Measurements from ENCODE around the gene PTPRZ1. TPM values are rescaled to one million over a fixed set of nuclear protein-coding genes. Genes with fewer than 3 reads are reported as not detected.

Gene PTPRZ1
- total RNA-seq, 4 donors from 2014 or later: 0.75 to 1.1 (median 0.98) TPM; not detected in 1

DNA sequence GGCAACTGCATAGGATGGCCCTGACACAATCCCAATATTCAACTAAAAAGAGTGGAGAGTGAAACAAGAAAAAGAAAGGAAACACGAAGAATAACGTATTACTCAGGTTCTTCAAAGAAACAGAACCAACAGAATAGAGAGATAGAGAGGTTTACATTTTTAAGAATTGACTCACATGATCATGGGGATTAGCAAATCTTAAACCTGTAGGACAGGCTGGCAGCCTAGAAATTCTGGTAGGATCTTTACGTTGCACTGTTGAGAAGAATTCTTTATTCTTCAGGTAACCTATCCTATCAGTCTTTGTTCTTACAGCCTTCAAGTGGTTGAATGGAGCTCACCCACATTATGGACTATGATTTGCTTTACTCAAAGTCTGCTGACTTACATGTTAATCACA lies 167.2 kb downstream of the PTPRZ1 start:
- TF ChIP-seq, protein P1, sequence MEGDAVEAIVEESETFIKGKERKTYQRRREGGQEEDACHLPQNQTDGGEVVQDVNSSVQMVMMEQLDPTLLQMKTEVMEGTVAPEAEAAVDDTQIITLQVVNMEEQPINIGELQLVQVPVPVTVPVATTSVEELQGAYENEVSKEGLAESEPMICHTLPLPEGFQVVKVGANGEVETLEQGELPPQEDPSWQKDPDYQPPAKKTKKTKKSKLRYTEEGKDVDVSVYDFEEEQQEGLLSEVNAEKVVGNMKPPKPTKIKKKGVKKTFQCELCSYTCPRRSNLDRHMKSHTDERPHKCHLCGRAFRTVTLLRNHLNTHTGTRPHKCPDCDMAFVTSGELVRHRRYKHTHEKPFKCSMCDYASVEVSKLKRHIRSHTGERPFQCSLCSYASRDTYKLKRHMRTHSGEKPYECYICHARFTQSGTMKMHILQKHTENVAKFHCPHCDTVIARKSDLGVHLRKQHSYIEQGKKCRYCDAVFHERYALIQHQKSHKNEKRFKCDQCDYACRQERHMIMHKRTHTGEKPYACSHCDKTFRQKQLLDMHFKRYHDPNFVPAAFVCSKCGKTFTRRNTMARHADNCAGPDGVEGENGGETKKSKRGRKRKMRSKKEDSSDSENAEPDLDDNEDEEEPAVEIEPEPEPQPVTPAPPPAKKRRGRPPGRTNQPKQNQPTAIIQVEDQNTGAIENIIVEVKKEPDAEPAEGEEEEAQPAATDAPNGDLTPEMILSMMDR (IDR thresholded peaks at IDR 0.05; ENCODE audit: low read depth): no peak

DNA sequence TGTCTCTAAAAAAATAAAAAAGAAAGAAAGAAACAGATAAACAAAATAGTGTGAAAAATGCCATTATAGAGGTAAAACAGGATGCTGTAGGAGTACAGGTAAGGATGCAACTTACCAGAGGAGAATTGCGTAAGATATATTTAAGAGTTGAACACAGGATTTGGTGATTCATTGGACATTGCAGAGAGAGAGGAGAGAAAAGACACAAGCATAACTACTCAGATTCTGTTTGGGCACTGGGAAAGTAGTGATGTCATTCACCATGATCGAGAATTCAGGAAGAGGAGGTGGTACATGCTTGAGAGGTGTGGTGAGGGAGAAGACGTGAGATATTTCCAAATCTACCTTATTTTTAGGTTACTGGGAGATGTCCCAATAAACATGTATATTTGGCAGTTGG lies 173.4 kb downstream of the PTPRZ1 start:
- TF ChIP-seq, protein P1 (IDR thresholded peaks at IDR 0.05; ENCODE audit: low read depth): no peak

DNA sequence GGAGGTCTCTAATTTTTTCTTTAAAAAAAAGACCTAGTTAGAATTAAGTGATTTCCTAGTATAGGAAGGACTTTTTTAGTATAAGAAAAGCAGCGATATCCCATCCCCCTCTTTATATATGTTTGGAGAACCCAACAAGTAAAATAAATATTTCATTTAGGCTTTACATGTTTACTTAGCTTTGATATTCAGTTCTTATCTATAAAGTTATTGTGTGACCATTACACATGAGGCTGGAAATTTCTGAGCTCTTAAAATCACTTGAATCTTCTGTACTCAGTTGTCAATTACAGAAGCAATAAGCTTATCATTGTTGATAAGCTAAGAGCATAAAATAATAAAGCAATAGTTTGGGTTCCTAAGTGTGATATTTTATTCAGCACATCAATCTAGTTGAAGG lies 181.4 kb downstream of the PTPRZ1 start:
- TF ChIP-seq, protein P1 (IDR thresholded peaks at IDR 0.05; ENCODE audit: low read depth): no peak

DNA sequence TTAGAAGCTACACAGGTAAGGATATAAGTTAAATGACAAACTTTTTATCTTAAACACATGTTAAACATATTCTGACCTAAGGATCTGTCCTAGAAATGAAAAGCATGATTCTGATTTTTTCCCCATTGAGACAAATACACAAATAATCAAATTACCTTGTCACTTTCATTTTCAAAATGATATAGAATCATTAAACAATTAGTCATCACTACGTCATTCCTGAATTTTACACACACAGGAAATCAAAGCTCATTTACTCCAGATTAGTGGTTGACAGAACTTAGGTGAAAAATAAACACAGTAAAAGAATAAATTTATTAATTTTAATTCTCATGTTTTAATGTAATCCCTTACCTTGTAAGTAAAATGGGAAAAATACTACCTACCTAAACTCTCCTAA lies 182.1 kb downstream of the PTPRZ1 start:
- TF ChIP-seq, protein P1 (IDR thresholded peaks at IDR 0.05; ENCODE audit: low read depth): no peak

DNA sequence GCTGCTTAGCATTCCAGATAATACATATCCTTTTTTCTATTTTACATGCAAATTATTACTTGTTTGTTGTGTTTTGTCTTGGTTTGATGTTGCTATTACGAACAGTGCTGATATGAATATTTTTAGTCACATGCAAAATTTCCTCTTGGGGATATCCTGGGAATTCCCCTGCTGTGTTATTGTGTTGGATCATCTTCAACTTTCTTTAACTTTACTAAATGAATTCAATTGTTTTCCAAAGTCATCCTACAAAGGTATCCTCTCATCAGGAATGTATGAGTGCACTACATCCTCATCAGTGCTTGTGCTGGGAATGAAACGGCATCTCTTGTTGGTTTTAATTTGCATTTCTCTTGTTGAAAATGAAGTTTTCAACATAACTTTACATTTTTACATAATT lies 184.0 kb downstream of the PTPRZ1 start:
- TF ChIP-seq, protein P1 (IDR thresholded peaks at IDR 0.05; ENCODE audit: low read depth): no peak

DNA sequence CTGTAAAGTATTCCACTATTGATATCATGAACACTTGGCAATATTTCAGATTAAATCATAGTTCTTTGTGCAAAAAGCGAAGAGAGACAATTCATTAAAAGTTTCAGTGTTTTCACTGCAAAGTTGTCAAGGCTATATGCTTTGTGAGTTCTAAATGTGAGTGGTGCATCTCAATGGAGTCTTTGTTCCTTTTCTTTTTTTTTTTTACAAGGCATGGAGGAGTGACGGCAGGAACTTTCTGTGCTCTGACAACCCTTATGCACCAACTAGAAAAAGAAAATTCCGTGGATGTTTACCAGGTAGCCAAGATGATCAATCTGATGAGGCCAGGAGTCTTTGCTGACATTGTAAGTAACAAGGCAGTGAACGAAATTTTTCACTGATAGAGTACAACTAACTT lies 186.6 kb downstream of the PTPRZ1 start:
- TF ChIP-seq, protein P1 (IDR thresholded peaks at IDR 0.05; ENCODE audit: low read depth): no peak

DNA sequence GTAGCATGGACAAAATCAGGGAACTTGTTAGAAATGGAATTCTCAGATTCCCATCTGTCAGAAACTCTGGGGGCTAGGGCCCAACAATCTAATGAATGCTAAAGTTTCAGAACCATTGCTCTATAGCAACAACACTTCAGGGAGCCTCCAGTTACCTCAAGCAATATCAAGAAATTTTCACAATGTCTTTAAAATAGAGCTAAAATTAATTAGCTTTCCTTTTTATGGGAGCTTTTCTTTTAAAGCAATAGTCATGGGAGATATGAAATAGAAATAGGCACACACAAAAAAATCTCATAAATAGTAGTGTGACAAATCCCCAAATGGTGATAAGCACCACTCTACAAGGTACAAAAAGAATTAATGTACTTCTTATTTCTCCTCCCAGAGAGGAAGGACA lies 190.2 kb downstream of the PTPRZ1 start:
- TF ChIP-seq, protein P1 (IDR thresholded peaks at IDR 0.05; ENCODE audit: low read depth): no peak
